ENCODE results near the gene STK32A. TPM values are rescaled to one million over a fixed set of nuclear protein-coding genes. Genes with fewer than 3 reads are reported as not detected.

The STK32A gene
- polyA plus RNA-seq, 4 donors, result 12.0 to 19.4 (median 14.8) TPM

- no peak for DNase-seq (ENCODE audit: low read depth in 4 of 4, low spot score in 2 of 4)
These were observed 10.7 kb downstream of the STK32A start for GRCh38 chr5:147245381-147246165.

- no peak for DNase-seq (ENCODE audit: low read depth in 4 of 4, low spot score in 2 of 4)
These were observed 13.7 kb downstream of the STK32A start for GRCh38 chr5:147248561-147248960.

GRCh38 chr5:147259837-147260236 is 25.0 kb downstream of the STK32A start:
- DNase-seq (ENCODE audit: low read depth in 4 of 4, low spot score in 2 of 4), result no peak

GRCh38 chr5:147267082-147267832 is 32.4 kb downstream of the STK32A start:
- no peak for DNase-seq (ENCODE audit: low read depth in 4 of 4, low spot score in 2 of 4)

- DNase-seq (ENCODE audit: low read depth in 4 of 4, low spot score in 2 of 4), result no peak
These were observed 41.7 kb downstream of the STK32A start for GRCh38 chr5:147276497-147276896.

- no peak for DNase-seq (ENCODE audit: low read depth in 4 of 4, low spot score in 2 of 4)
These were observed 51.5 kb downstream of the STK32A start for GRCh38 chr5:147286296-147286695.

GRCh38 chr5:147287110-147287509 is 52.3 kb downstream of the STK32A start:
- DNase-seq (ENCODE audit: low read depth in 4 of 4, low spot score in 2 of 4), result no peak

- no peak for DNase-seq (ENCODE audit: low read depth in 4 of 4, low spot score in 2 of 4)
These were observed 55.4 kb downstream of the STK32A start for GRCh38 chr5:147290261-147290660.

GRCh38 chr5:147303251-147303650 is 68.4 kb downstream of the STK32A start:
- no peak for DNase-seq (ENCODE audit: low read depth in 4 of 4, low spot score in 2 of 4)

- DNase-seq (ENCODE audit: low read depth in 4 of 4, low spot score in 2 of 4), result no peak
These were observed 69.2 kb downstream of the STK32A start for GRCh38 chr5:147303976-147304375.

- no peak for DNase-seq (ENCODE audit: low read depth in 4 of 4, low spot score in 2 of 4)
These were observed 70.3 kb downstream of the STK32A start for GRCh38 chr5:147305147-147305546.

GRCh38 chr5:147306351-147306750 is 71.5 kb downstream of the STK32A start:
- DNase-seq (ENCODE audit: low read depth in 4 of 4, low spot score in 2 of 4), result no peak

GRCh38 chr5:147307170-147307569 is 72.3 kb downstream of the STK32A start:
- DNase-seq (ENCODE audit: low read depth in 4 of 4, low spot score in 2 of 4), result no peak

- DNase-seq (ENCODE audit: low read depth in 4 of 4, low spot score in 2 of 4), result no peak
These were observed 74.8 kb downstream of the STK32A start for GRCh38 chr5:147309621-147310020.

GRCh38 chr5:147310059-147310704 is 75.4 kb downstream of the STK32A start:
- DNase-seq (ENCODE audit: low read depth in 4 of 4, low spot score in 2 of 4), result no peak

GRCh38 chr5:147317978-147318684 is 83.3 kb downstream of the STK32A start:
- no peak for DNase-seq (ENCODE audit: low read depth in 4 of 4, low spot score in 2 of 4)

GRCh38 chr5:147321569-147321968 is 86.7 kb downstream of the STK32A start:
- DNase-seq (ENCODE audit: low read depth in 4 of 4, low spot score in 2 of 4), result no peak

- DNase-seq (ENCODE audit: low read depth in 4 of 4, low spot score in 2 of 4), result no peak
These were observed 92.6 kb downstream of the STK32A start for GRCh38 chr5:147327421-147327820.

- DNase-seq (ENCODE audit: low read depth in 4 of 4, low spot score in 2 of 4), result no peak
These were observed 93.1 kb downstream of the STK32A start for GRCh38 chr5:147327905-147328304.

GRCh38 chr5:147332658-147333057 is 97.8 kb downstream of the STK32A start:
- DNase-seq (ENCODE audit: low read depth in 4 of 4, low spot score in 2 of 4), result peak in 1 of 4 donors; percentile 7

GRCh38 chr5:147336876-147337275 is 102.0 kb downstream of the STK32A start:
- DNase-seq (ENCODE audit: low read depth in 4 of 4, low spot score in 2 of 4), result peak in 3 of 4 donors; percentile 32 to 49 (median 48)

Data from left renal cortex interstitium (tissue), 4 donors.